ENCODE measurements around the gene RAB38. TPM values are rescaled to one million over a fixed set of nuclear protein-coding genes. Genes with fewer than 3 reads are reported as not detected.
A peak's percentile ranks its signal among the peaks of the same experiment; 100 is the strongest.

RAB38 gene
- total RNA-seq, 1 donor = 1.1 TPM

GRCh38 chr11:88070437-88070836 lies 104.8 kb downstream of the RAB38 start:
- H3K4me1 ChIP-seq (ENCODE audit: insufficient read depth, low read length) = no peaks in the 10 kb centered on the region
- H3K9me3 ChIP-seq (ENCODE audit: low read depth, low read length) = no peaks in the 10 kb centered on the region
- H4K20me1 ChIP-seq (ENCODE audit: insufficient read depth, low read length) = no peaks in the 10 kb centered on the region
- no peaks in the 10 kb centered on the region for H3K27me3 ChIP-seq (ENCODE audit: insufficient read depth, low read length)
- no peaks in the 10 kb centered on the region for H3K79me2 ChIP-seq (ENCODE audit: insufficient read depth, low read length)
- H2AFZ ChIP-seq (ENCODE audit: low read length) = no peak overlapping the region
- no peaks in the 10 kb centered on the region for H3K36me3 ChIP-seq (ENCODE audit: insufficient read depth, low read length)
- H3K4me2 ChIP-seq (ENCODE audit: insufficient read depth, low read length) = no peak overlapping the region
- no peak for TF ChIP-seq CTCF (IDR thresholded peaks at IDR 0.05; ENCODE audit: extremely low read depth, low read depth, low read length)
- H3K27ac ChIP-seq (ENCODE audit: low read depth, low read length) = no peak overlapping the region
- no peak for DNase-seq (ENCODE audit: insufficient read length, low spot score, missing footprints)
- H3K4me3 ChIP-seq (ENCODE audit: insufficient read depth, low read length) = no peak overlapping the region

GRCh38 chr11:88068848-88069554 lies 106.2 kb downstream of the RAB38 start:
- Histone ChIP-seq H3K4me1 (ENCODE audit: insufficient read depth, low read length) (no peaks in the 10 kb centered on the region), H3K27me3 (ENCODE audit: insufficient read depth, low read length) (no peaks in the 10 kb centered on the region), H3K36me3 (ENCODE audit: insufficient read depth, low read length) (no peaks in the 10 kb centered on the region), H3K9me3 (ENCODE audit: low read depth, low read length) (no peaks in the 10 kb centered on the region), H4K20me1 (ENCODE audit: insufficient read depth, low read length) (no peaks in the 10 kb centered on the region), H3K27ac (ENCODE audit: low read depth, low read length) (no peak overlapping the region), H2AFZ (ENCODE audit: low read length) (no peak overlapping the region), H3K4me2 (ENCODE audit: insufficient read depth, low read length) (no peak overlapping the region), H3K4me3 (ENCODE audit: insufficient read depth, low read length) (no peak overlapping the region), H3K79me2 (ENCODE audit: insufficient read depth, low read length) (no peaks in the 10 kb centered on the region)
- no peak for TF ChIP-seq CTCF (IDR thresholded peaks at IDR 0.05; ENCODE audit: extremely low read depth, low read depth, low read length)
- peak; percentile 31 for DNase-seq (ENCODE audit: insufficient read length, low spot score, missing footprints)

GRCh38 chr11:88066090-88066489 lies 109.2 kb downstream of the RAB38 start:
- no peaks in the 10 kb centered on the region for H3K4me1 ChIP-seq (ENCODE audit: insufficient read depth, low read length)
- H3K4me3 ChIP-seq (ENCODE audit: insufficient read depth, low read length) = no peak overlapping the region
- H2AFZ ChIP-seq (ENCODE audit: low read length) = no peak overlapping the region
- H3K4me2 ChIP-seq (ENCODE audit: insufficient read depth, low read length) = no peak overlapping the region
- no peaks in the 10 kb centered on the region for H3K79me2 ChIP-seq (ENCODE audit: insufficient read depth, low read length)
- no peaks in the 10 kb centered on the region for H3K9me3 ChIP-seq (ENCODE audit: low read depth, low read length)
- H3K27ac ChIP-seq (ENCODE audit: low read depth, low read length) = no peak overlapping the region
- DNase-seq (ENCODE audit: insufficient read length, low spot score, missing footprints) = no peak
- no peak for TF ChIP-seq CTCF (IDR thresholded peaks at IDR 0.05; ENCODE audit: extremely low read depth, low read depth, low read length)
- H3K27me3 ChIP-seq (ENCODE audit: insufficient read depth, low read length) = no peaks in the 10 kb centered on the region
- no peaks in the 10 kb centered on the region for H4K20me1 ChIP-seq (ENCODE audit: insufficient read depth, low read length)
- no peaks in the 10 kb centered on the region for H3K36me3 ChIP-seq (ENCODE audit: insufficient read depth, low read length)

- H3K4me3 ChIP-seq (ENCODE audit: insufficient read depth, low read length) = no peak overlapping the region
- H3K4me1 ChIP-seq (ENCODE audit: insufficient read depth, low read length) = no peaks in the 10 kb centered on the region
- no peaks in the 10 kb centered on the region for H3K36me3 ChIP-seq (ENCODE audit: insufficient read depth, low read length)
- H3K27me3 ChIP-seq (ENCODE audit: insufficient read depth, low read length) = no peaks in the 10 kb centered on the region
- no peak for TF ChIP-seq CTCF (IDR thresholded peaks at IDR 0.05; ENCODE audit: extremely low read depth, low read depth, low read length)
- H3K4me2 ChIP-seq (ENCODE audit: insufficient read depth, low read length) = no peak overlapping the region
- no peak overlapping the region for H3K27ac ChIP-seq (ENCODE audit: low read depth, low read length)
- no peaks in the 10 kb centered on the region for H3K9me3 ChIP-seq (ENCODE audit: low read depth, low read length)
- no peaks in the 10 kb centered on the region for H4K20me1 ChIP-seq (ENCODE audit: insufficient read depth, low read length)
- H3K79me2 ChIP-seq (ENCODE audit: insufficient read depth, low read length) = no peaks in the 10 kb centered on the region
- no peak overlapping the region for H2AFZ ChIP-seq (ENCODE audit: low read length)
- peak; percentile 68 for DNase-seq (ENCODE audit: insufficient read length, low spot score, missing footprints)
Measured at GRCh38 chr11:88064097-88064705, 111.0 kb downstream of the RAB38 start.

All from osteoblast (primary cell).